ENCODE measurements around the gene SORCS2. TPM values are rescaled to one million over a fixed set of nuclear protein-coding genes. Genes with fewer than 3 reads are reported as not detected.
A peak's percentile ranks its signal among the peaks of the same experiment; 100 is the strongest.

Gene SORCS2
- total RNA-seq, 1 donor from 2014 or later: 13.4 TPM

GRCh38 chr4:7612311-7612897, 420.1 kb downstream of the SORCS2 start:
- H3K4me3 Mint-ChIP-seq: no peak overlapping the region
- no peak for TF ChIP-seq CTCF (conservative IDR thresholded peaks at IDR 0.05)
- peaks cover 15% of the 10 kb centered on the region for H3K27me3 Mint-ChIP-seq
- peak overlapping the region; percentile 29 for H3K27ac Mint-ChIP-seq
- H3K9me3 Mint-ChIP-seq: no peaks in the 10 kb centered on the region
- peaks cover 12% of the 10 kb centered on the region for H3K4me1 Mint-ChIP-seq (ENCODE audit: unreplicated experiment)
- DNase-seq (ENCODE audit: extremely low spot score, unreplicated experiment): no peak
- no peaks in the 10 kb centered on the region for H3K36me3 Mint-ChIP-seq

- peaks cover 16% of the 10 kb centered on the region for H3K27me3 Mint-ChIP-seq
- H3K4me1 Mint-ChIP-seq (ENCODE audit: unreplicated experiment): peaks cover 7% of the 10 kb centered on the region
- H3K36me3 Mint-ChIP-seq: no peaks in the 10 kb centered on the region
- no peak overlapping the region for H3K27ac Mint-ChIP-seq
- H3K9me3 Mint-ChIP-seq: no peaks in the 10 kb centered on the region
- no peak overlapping the region for H3K4me3 Mint-ChIP-seq
- no peak for DNase-seq (ENCODE audit: extremely low spot score, unreplicated experiment)
- TF ChIP-seq CTCF (conservative IDR thresholded peaks at IDR 0.05): no peak
Observed at GRCh38 chr4:7614350-7614949, 422.1 kb downstream of the SORCS2 start.

GRCh38 chr4:7616193-7616592, 423.9 kb downstream of the SORCS2 start:
- Mint-ChIP-seq H3K36me3 (no peaks in the 10 kb centered on the region), H3K27ac (no peak overlapping the region), H3K9me3 (no peaks in the 10 kb centered on the region), H3K4me1 (ENCODE audit: unreplicated experiment) (peaks cover 2% of the 10 kb centered on the region), H3K4me3 (no peak overlapping the region), H3K27me3 (peaks cover 11% of the 10 kb centered on the region)
- no peak for TF ChIP-seq CTCF (conservative IDR thresholded peaks at IDR 0.05)
- DNase-seq (ENCODE audit: extremely low spot score, unreplicated experiment): no peak

- no peaks in the 10 kb centered on the region for H3K9me3 Mint-ChIP-seq
- H3K4me1 Mint-ChIP-seq (ENCODE audit: unreplicated experiment): peaks cover 4% of the 10 kb centered on the region
- H3K4me3 Mint-ChIP-seq: no peak overlapping the region
- no peak for DNase-seq (ENCODE audit: extremely low spot score, unreplicated experiment)
- no peak for TF ChIP-seq CTCF (conservative IDR thresholded peaks at IDR 0.05)
- no peaks in the 10 kb centered on the region for H3K36me3 Mint-ChIP-seq
- peaks cover 14% of the 10 kb centered on the region for H3K27me3 Mint-ChIP-seq
- H3K27ac Mint-ChIP-seq: no peak overlapping the region
Observed at GRCh38 chr4:7618361-7618760, 426.0 kb downstream of the SORCS2 start.

GRCh38 chr4:7620086-7620813, 427.9 kb downstream of the SORCS2 start:
- Mint-ChIP-seq H3K4me3 (no peak overlapping the region), H3K27me3 (peaks cover 14% of the 10 kb centered on the region), H3K27ac (no peak overlapping the region), H3K36me3 (no peaks in the 10 kb centered on the region), H3K9me3 (no peaks in the 10 kb centered on the region), H3K4me1 (ENCODE audit: unreplicated experiment) (peaks cover 4% of the 10 kb centered on the region)
- DNase-seq (ENCODE audit: extremely low spot score, unreplicated experiment): no peak
- no peak for TF ChIP-seq CTCF (conservative IDR thresholded peaks at IDR 0.05)
